OCI-M2 (cell line): Measurements from ENCODE around the gene DCDC1.

Source experiments
- DNase-seq: peaks from one replicate; lab custom pipeline; 2025; ENCODE audit not compliant: unreplicated experiment; lab: John Stamatoyannopoulos, UW

Gene DCDC1

DNA sequence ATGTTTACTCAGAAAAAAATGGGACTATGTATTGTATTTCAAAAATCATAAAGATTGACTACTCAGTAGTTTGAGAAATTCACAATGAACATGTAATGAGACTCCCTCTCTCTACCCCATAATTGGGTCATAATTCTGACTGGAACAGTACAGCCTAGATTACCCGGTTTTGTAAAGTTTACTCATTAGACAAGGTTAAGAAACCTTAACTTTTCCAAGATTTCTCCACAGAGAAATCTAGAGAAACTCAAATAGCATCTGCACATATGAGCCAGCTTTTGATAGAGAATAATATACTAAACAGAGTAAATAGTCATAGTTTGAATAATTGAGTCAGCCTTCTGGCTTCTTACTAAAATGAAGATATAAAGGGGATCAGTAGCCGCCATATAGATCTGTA, 452.3 kb downstream of the DCDC1 start:
- no peak for DNase-seq

DNA sequence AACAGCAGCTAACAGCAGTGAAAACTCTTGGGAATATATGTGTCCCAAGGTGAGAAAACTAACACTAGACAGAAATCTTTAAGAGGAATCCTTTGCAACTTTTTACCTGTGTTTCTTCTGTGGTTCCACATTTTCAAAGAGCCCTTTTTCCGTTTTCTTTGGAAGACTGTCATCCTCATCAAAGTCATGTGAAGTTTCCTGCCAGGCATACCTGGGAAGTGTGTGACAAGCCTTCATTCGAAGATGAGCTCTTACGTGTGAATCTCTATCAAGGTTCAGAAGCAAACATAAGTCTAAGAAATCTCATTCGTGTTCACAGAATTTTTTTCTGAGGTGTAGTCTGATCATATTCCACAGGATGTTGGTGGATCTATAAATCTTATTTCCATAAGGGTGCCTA, 452.8 kb downstream of the DCDC1 start:
- DNase-seq: no peak

DNA sequence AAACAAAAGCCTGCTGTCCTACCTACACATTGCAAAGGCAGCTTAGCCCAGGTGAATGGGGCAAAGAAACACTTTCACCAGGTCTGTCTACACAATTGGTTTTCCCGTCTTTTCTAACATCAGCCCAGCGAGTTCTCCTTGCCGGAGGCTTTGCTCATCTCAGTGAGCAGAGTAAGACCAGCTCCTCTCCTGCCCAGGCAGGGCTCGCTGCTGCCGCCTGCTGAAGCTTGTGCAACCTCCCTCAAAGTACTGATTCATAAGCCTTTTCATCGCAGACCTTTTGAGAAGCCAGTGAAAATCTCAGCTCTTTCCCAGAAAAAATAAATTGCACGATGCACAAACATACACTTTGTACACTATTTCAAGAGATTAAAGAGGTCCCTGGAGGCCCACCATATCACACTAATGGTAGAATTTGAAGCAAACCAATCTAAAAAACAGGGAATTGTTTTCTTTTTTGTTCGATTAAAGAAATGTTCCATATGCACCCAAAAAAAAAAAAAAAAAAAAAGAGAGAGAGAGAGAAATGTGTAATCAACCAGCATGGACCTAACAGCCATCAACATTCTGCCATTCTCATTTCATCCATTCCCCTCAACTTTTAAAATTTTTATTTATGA, 455.3 kb downstream of the DCDC1 start:
- DNase-seq: no peak

DNA sequence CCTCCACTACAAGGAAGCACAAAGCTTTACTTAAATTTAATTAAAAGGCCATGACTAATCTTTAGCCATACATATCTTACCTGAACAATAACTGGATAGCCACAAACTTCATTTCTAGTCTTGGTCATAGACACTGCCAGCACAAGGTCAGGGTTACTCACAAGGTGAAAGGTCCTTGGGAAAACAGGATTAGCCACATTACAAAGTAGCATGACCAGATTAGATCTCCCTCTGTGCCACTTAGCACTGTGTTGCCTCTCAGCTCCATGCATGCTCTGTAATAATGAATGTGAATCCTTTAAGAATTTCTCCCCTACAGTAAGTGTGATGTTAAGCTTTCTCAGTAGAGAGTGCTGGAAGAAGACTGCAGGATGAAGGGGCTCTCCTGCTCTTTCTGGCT, 458.3 kb downstream of the DCDC1 start:
- DNase-seq: no peak

DNA sequence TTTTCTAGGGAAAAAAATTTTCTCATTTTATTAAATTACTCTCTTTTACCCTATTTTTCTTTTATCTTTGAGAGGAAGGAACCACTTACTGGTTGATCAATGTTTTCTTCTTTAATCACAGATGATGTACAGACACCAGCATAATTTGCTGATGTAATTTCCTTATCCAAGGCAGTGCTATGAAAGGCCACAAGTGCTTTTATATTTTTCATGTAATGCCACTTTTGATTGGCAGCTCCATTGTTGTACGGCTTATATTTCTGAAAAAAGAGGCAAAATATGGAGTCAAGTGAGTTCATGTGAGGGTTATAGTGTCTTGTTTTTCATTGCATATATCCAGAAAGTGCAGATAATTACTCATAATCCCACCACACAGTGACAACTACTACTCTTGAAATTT, 460.7 kb downstream of the DCDC1 start:
- no peak for DNase-seq

DNA sequence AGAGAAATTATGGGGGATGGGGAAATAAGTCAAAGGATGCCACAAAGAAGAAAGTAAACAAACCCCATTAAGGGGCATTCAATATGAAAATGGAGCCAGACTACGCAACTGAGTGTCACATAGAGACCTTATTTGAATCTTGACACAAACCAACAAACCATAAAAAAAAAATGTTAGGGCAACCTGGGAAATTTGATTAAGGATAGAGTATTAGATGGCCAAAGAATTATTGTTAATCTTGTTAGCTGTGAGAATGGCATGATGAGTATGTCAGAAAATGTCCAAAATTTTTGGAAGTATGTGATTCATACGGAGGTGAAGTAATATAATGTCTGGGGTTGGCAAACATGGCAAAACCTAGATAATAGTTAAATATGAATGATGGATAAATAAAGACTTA, 461.3 kb downstream of the DCDC1 start:
- no peak for DNase-seq

DNA sequence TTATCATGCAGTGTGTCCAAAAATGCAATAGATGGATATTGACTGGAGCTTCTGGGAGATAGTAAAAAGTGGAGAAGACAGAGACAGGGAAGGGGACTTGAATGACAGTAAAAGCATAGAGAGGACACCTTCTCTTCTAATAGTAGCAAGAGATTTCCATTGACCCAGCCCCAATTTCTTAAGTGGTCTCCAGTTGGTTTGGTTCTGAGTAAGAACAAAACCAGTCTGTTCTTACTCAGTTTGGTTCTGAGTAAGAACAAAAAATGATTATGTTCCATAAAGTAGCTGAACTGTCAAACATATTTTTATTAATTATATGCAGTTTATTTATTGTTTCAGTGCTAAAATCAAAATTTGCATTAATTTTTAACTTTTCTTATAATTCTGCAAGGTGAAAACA, 466.6 kb downstream of the DCDC1 start:
- DNase-seq: no peak

DNA sequence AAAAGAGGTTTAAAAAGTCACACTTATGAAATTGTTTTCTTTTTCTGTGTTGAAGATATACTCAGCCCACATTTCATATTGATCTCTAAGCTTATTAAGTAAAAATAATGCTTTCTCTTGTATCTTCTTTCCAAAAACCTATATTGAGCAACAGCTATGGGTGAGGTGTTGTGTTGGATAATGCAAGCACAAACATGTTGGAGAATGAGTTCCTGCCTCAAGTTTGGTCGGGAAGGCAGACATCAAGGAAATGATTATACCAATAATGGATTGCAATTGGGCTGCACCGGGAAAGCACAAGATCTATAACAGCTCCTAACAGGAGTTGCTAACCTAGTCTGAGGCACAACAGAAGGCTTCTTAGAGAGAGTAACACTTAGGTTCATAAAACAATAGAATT, 474.5 kb downstream of the DCDC1 start:
- no peak for DNase-seq

DNA sequence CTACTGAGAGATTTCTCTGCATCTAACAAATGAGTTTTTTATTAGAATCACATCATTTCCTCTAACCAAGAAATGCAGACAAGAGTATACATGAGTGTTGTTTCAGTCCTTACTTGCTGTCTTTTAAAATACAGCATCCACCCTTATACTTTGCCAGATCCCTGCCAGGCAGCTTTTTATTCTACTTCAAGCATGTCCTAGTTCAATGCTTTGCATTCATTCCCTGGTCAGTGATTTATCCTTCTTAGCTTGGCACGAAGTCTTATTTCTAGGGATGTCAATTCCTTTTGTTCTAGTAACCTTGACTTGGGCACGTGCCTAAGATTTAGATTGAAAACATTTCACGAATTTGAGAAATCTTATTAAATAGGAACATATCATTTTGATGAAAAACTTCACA, 476.2 kb downstream of the DCDC1 start:
- no peak for DNase-seq

DNA sequence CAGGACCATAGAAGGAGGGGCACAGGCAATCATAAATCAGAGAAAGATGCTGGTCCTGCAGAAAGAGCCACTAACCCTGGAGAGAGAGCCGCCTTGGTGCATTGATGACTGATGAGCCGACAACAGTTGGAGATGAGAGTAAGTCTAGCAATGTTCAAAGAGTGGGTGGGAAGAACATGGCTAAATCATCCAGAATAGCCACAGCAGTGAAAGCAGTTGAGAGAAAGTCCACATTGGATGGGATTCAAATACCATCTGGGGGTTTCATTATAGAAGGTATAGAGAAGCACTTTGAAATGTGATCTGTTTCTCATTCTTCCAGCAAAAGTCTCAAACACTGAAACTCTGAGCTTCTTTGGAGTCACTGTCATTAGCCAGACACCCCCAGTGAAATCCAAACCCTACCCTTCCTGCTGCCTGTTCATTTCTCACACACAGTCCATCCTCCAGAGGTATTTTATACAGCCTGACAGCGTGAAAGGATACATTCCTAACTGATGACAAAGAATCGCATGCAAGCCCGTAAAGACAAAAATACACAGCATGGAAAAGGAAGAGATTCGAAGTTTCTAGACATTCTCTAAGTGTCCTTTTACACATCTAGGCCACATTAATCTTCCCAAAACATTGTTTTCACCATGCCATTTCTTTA, 480.3 kb downstream of the DCDC1 start:
- no peak for DNase-seq

DNA sequence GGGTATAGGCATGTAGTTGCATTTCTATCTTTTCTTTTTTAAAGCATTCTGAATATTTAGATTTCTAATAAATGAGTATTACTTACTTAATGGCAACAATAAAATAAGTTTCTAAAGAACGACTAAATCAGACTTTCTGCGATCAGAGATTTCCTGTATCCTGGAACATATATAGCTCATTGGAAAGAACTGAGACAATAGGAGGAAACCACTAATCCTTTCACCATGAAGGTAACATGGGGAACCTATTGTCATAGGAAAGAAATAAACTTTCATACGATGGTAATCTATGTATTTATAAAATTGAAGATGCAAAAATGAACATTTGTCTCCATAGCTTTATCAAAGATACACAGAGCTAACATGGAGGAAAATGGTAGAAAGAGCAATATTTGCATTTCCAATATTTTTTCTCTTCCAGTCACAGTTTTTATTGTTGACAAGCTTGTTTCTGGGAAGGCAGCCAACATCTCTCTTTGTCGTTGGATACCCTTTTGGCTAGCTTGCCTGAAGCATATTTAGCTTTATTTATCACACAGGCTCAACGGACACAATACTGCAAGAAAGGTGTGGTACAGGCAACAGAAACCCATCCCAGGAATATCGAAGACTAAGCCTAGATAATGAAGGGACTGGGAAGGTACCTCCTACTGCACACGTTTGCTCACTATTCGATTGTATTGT, 490.1 kb downstream of the DCDC1 start:
- DNase-seq: no peak

DNA sequence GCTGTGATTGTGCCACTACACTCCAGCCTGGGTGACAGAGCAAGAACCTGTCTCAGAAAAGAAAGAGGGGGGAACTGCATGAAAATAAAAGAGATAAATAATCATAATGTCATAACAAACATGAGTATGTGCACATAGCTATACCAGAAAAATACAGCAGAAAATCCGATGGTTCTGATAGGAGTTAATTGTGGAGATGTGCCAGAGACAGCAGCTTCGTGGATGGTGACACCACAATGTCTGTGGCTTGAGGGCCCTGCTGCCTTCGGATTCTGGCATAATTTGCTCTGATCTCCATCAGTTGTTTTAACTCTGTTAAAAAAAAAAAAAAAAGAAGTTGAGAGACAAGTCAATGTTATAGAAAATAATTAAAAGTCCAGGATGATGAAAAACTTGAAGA, 491.1 kb downstream of the DCDC1 start:
- no peak for DNase-seq

DNA sequence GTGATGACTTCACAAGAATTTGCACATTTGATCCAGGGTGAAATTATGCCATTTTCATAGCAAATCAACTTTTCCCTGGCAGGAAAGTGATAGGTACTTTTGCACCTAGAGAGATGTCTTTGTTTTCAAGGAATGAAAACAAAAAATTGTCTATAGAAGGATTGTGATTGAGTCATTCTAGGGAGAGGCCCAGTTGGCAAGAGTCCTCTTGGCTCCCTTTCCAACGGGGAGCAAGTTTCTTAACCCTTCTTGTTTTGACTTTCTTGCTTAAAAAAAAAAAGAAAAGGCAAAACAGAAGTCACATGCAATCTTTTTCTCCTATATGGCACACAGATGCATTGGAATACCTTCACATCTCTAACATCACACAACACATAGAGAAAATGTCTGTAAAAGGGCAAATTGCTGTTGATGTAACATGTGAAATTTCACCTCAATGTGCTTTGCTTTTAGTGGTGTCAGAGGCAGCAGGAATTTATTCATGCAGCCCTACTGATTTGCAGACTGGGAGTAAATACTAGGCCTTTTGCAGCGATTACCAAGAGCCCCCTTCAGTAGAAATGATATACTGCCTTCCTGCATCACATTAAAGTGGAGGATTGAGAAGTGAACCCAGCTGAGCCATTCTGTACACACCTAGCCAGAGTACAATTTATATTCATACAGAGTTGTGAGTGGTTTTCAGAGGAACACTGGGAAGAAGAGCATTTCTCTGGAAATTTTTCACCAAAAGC, 492.7 kb downstream of the DCDC1 start:
- DNase-seq: no peak

DNA sequence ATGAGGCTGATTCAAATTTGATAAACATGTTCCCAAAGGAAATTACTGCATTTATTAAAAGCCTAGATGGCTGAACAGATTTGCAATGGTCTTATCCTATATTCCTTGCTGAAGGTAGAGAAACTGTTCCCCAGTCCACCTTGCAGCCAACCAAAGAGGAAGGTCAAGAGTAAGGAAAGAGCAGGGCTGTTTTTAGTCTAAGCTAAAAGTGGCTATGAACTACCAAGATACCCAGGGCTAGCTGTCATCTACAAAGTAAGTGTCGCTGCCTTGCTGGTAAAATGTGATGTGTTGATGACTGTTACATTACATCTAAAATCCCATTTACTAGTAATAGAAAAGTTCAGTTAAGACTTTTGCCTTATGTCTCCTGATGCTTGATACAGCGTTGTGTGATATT, 493.3 kb downstream of the DCDC1 start:
- no peak for DNase-seq

DNA sequence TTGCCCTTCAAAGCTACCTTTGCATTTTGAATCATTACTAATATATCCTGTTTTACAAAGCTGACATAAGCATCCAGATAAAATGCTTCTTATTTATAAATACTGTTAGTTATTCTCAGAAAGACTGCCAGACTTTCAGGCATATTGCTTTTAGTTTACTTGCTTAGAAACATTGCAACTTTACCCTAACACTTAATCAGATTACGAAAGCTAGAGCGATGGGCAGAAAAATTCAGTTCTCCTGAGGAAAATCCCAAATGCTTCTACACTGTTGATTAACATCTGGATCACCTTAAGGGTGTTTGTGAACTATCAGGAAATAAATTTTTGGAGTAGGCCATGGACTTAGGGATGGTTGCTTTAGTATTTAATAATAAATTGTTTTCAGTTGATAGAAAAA, 493.7 kb downstream of the DCDC1 start:
- no peak for DNase-seq

DNA sequence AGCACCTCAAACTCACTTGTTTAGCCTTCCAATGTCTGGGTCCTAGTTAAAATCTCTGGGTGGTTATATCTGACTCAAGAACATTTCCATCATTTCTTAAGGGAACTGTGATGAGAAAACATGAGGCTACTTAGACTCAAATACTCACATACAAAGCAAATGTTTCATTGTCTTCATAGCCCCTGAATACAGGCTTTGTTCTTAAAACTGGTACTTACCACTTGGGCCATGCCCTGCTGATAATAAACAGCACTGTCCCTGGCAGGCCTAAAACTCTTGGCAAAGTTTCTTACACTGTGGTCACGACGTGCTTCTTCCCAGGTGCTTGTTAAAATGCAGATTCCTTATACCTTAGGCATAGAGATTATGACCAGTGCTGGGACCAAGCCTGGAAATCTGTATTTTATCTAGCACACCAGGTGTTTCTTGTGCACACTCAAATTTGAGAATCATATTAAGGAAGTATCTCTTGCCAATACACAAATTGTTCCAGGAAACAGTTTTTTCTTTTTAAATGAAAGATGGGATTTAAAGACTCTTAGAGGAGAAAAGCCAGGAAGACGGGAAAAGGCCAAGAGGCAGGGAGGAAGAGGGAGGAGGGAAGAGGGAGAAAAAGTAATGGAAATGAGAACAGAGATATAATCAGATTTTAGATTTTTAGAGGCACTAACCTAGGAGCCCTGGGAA, 495.5 kb downstream of the DCDC1 start:
- DNase-seq: no peak

DNA sequence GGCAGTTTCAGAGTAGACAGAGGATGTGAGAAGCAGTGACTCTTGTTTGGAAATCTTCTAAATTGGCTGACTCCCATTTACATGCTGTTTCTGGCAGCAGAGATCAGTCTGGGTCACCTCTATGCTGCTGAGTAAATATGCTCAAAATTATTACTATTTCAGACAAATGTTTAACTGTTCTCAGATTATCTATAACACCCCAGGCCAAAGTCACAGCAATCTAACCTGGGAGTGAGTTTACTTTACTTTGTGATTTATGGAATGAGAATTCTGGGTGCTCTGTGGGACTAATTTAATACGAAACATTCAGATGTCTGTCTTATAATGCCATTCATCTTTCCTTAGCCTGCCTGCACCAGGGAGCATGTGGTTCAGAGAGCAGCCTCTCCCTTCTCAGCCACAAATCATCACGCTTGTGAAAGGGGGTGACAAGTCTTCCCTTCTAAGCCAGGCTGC, 500.9 kb downstream of the DCDC1 start:
- DNase-seq: no peak

DNA sequence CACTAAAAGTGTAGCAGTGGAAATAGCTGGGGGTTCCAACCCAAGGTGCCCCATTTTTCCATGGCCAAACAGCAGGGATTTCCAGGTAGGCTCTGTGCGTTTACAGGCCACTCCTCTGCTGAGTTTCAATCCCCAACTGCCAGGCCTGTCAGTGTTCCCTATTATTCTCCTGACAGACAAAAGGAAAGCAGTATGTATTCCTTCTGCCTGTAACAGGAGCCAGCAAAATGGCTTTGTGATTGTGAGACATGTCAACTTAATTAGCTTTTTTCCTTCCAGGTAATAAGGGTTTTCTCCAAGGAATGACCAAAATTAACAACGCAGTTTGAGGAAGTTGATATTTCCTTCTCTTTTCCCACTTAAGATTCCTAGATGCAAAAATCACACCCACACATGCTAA, 506.3 kb downstream of the DCDC1 start:
- no peak for DNase-seq

DNA sequence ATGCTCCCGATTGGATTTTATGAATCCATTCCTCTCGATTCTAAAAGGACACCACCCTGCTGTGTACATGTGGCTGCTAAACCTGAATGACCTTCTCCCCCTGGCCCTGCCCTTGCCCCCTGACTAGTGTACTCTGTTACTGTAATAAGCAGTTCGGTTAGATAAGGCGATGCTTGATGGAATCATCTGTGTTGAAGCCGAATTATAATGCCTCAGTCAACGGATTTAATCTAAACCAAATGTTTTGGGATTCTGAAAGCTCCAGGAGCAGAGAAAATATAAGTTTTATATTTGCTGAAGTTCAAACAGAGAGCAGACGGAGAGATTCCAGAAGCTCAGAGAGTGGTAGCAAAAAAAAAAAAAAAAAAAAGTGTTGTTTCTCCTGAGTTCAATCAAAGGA, 508.0 kb downstream of the DCDC1 start:
- no peak for DNase-seq

DNA sequence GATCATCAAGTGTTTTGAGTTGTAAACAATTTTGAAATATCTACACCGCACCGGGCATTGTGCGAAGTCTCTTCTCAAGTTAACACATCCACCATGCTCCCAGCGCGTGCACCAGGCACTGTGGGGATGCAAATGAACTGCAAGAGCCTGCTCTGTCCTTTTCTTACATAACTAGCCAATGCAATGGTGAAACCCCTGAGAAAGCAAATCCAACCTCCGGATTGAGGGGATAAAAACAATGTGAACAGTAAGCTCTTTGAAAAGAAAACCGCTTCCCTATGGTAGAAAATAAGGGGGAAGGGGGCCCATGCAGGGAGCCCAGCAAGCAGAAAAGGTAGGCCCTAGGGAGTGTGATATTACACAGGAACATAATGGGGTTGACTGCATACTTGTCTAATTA, 508.5 kb downstream of the DCDC1 start:
- no peak for DNase-seq

DNA sequence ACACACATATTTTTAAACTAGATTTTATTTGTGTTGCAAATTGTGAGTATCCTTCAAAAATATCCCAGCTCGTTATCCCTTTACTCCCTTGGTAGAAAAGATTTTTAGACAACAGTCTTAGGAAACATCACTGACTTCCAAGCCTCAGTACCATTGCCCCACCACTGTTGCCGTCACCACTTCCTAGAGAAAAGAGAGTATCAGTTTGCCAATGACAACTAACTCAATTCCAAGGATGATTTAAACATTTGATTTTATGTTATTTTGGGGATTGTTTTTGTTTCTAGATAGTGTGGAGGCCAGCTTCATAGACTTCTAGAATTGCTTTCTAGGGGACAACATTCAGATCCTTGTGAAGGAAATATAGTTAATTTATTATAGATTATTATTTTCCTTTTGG, 509.4 kb downstream of the DCDC1 start:
- no peak for DNase-seq
